Epithelial cell of prostate (primary cell): ENCODE data around the gene CARD18.
A peak's percentile ranks its signal among the peaks of the same experiment; 100 is the strongest.

Experiments used
- DNase-seq: peaks from one replicate; pipeline ENCODE4 v3.0.0-alpha.2; 2011; ENCODE audit warnings: low read depth, low spot score
- H3K27ac ChIP-seq: fragments of 450-650 bp; 2 replicates; pipeline ENCODE4 v1.5.1; 2017; ENCODE audit warnings: mild to moderate bottlenecking

The CARD18 gene, protein sequence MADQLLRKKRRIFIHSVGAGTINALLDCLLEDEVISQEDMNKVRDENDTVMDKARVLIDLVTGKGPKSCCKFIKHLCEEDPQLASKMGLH

DNA sequence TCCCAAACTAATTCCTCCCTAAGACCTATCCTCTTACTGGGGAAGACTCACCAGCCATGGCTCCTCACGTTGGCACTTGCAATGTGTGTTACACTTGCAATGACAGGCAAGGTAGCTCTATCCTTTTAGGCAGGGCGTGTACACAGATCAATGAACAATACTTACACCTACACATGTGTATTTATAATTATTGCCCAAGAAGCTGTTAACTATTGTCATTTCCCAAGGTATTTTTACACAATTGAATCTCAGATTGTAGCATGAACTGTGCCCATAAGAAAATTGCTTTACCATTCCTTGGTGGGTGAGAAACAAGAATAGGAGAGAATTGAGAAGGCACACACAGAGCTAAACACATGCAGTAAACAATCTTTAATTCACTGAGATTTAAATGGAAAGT, at the start of gene CARD18:
CARD18 (minus strand) TSS at position 101 of the 400 bp plus-strand sequence; CDS start at position 58, 43 bp downstream.
- DNase-seq, result no peak
- H3K27ac ChIP-seq, result no peak within 1 kb of the TSS

DNA sequence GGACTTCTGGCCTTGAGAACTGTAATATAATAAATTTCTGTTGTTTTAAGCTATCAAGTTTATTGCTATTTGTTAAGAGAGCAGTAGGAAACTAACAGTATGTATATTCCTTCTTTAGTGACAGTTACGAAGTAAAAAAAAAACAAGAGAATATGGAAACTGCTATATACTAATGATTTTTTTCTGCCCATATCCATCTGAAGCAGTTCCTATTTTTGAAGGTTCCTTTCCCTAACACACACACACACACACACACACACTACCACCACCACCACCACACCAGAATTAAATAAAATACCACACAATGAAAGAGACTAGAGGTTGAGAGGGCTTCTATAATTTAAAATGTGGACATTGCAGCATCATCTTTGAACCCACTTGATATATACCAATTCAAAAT, 44.4 kb upstream of the CARD18 start:
- no peak for DNase-seq
- no peak overlapping the region for H3K27ac ChIP-seq

DNA sequence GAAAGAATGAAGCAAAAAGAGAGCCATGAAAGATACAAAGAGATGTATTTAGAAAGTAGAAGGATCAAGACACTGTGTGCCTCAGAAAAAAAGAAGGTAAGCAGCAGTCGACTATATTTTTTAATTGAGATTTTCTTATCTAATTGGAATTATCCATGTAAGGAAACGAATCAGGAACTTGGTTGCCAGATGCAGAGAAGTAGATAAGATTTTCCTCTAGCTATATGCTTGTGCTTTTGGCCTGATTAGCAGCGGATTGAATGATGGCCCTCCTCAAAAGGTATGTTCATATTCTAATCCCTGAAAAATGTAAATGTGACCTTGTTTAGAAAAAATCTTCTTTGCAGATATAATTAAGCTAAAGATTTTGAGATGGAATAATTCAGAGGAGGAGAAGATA, 43.9 kb upstream of the CARD18 start:
- H3K27ac ChIP-seq, result no peak overlapping the region

DNA sequence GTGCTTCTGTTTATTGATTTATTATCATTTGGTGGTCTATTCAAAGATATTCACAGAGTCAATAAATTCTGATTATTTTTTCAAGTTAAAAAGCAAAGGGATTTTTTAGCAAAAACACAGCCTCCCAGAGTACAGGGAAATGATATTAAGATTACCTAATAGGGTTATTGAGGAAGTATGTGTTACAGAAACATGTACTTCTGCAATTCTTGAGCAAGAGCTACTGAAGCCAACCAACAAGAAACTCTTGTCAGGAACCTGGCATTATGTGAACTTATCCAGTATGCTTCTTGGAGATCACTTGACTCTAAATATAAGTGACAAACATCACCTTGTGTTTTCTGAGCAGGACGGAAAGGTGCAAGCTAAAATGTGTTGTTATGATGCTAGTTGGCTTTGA, 42.0 kb upstream of the CARD18 start:
- DNase-seq, result peak; percentile 6
- H3K27ac ChIP-seq, result no peak overlapping the region

More for the DNA sequence above, 43.9 kb upstream of the CARD18 start:
- DNase-seq, result no peak

DNA sequence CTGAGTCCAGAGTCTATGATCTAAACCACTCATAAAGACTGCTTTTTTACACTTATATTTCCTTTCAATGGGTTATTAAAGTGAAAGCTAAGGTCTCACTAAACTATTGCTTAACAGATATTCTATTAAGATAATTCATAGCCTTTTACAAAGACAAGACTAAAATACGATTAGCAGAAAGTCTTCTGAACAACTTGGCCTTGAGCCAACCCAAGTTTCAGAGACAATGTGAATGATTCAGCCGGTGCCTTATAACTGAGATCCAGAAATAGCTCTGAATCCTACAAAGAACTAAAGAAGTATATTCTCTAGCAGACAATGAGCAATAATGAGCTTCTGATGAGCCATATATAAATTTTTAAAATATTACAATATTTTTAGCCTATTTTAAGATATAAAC, 41.5 kb upstream of the CARD18 start:
- no peak overlapping the region for H3K27ac ChIP-seq
- peak; percentile 12 for DNase-seq

DNA sequence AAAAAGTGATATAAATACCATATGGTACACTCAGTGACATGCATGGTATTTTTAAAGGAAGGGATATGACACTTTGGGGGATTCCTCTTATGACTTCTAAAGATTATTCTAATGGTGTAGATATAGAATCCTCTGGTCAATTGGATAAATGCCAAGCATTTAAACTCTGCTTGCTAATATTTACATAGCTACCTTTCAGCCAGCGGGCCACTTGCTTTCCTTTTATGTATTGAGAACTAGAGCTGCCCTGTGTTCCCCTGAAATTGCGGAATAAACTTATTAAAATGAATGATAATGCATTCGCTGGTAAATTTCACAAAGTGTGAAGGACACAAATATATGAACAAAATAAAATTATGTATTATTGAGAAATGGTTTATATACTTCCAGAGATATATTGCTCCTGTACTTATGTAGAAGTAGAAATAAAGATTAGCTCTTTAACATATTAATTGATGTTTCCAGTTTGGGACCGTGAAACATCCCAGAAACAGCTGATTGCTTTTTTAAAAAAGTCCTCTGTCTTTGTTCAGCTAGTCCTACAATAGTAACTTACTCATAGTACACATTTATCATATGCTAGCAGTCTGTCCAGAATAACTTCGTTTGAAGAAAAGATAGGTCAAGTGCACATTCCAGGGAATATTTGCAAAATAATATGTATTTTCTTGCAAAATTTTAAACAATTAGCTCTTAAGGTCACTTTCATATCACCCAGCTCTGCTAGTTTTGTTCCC, 40.1 kb upstream of the CARD18 start:
- H3K27ac ChIP-seq, result no peak overlapping the region
- DNase-seq, result no peak

DNA sequence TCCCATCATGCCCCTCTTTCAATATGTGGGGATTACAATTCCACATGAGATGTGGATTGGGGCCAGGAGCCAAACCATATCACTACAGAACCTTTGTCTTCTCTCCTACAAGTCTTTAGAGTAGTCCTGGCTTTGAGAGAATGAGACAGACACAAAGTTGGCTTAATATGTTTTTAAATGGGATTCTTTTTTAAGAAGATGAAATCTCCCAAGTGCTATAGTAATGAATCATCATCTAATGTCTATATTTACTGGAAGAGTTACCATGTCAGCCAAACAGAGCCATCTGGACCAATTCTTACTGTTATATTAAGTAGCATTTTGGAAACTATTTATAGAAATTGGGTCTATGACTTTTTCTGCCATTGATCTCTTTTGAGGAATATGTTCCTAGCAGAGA, 38.1 kb upstream of the CARD18 start:
- DNase-seq, result no peak
- no peak overlapping the region for H3K27ac ChIP-seq

DNA sequence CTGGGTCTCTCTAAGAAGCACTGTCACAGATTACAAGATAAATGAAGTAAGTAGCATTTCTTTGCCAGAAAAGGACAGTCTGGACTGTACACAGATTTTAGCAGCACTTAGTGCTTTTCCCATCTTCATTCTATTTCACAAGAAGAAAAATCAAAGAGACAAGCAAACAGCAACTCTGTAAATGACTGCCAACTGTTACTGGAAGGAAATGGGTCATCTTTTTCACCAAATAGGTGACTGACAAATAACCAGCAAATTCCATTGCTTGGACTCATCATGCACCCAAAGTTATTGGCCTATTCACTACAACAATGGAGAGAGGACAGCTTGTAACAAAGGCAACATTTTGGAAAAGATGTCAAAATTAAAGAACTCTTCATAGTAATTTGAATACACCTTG, 28.9 kb upstream of the CARD18 start:
- peak overlapping the region; percentile 19 for H3K27ac ChIP-seq
- DNase-seq, result no peak

DNA sequence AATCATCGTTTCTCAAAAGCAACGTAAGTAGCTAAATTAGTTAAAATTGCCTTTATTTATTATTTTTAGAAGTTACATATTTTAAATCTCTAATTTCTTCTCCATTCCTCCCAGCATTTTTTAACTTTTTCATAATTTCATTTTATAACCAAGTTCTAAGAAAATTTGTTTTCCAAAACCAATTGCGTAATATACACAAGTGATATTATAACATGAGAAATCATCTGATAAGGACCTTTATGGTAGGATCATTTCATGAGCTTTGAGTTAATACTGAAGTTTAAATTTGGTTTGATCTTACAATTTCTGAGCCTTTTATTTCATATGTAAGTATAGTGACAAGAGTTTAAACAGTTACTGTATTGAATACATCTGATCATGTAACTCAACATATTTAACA, 27.7 kb upstream of the CARD18 start:
- no peak overlapping the region for H3K27ac ChIP-seq
- DNase-seq, result no peak

DNA sequence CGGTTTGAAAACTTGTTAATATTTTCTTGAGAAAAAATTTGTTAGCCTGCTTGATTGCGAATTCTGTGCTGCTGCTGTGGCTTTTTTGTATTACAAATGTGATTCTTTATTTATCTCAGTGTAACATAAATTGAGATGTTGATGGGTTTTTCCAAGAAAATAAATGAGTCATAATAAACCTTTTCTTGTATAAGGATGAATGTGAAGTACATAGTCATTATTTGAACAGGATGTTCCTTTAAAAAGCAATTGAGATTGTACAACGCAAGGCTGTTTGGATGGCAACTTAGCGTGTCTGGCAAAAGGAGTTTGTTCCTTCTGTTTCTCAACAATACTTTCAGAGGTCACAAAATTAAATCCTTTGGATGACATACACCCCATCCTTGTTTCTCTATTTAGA, 24.6 kb upstream of the CARD18 start:
- H3K27ac ChIP-seq, result no peak overlapping the region
- DNase-seq, result no peak

DNA sequence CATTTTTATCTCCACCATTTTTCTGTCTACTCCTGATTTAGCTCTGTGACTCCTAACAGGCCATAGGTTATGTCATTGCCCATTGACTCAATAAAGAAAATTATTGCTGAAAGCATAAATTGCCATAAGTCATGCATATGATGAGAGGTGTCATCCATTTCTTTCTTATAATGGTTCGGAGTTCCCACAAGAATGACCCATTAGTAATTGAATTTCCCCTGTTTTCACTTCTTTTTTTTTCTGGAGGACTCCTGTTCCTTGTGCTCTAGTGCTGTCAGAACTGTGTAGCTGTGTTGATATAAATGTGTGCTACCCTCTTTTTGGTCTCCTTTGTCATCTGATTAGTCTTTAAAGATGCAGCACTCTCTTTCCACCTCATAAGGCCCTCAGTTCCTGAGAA, 22.9 kb upstream of the CARD18 start:
- H3K27ac ChIP-seq, result no peak overlapping the region
- DNase-seq, result no peak

DNA sequence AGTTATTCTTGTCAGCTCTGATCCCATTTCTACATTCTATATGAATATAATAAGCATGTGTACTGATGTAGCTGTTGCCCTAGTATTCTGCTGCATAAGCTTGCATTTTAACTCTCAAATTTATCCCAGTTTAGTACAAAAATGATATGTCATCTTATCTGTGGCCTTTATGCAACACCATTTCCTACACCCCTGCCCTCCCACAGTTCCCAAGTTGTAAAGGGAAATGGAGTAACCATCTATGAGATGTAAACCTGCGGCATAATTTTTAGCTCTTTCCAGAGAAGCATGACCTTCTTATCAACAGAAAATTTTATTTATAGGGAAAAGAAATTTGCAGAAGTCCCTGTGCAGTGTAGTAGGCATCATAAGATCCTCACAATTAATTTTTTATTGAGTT, 18.9 kb upstream of the CARD18 start:
- no peak overlapping the region for H3K27ac ChIP-seq
- no peak for DNase-seq

DNA sequence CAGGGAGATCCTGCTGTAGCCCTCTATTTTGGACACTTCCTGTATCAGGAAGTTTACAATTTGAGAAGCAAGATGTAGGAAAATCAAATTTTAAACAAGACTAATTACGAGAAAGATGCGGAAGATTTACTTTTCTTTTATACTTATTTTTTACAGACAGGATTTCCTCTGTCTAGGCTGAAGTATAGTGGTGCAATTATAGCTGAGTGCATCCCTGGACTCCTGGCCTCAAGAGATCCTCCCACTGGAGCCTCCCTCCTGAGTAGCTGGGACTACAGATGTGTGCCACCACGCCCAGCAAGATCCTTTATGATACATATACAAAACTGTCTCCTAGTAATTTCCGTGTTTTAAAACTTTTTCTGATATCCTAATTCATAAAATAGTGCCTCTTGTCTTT, 17.2 kb upstream of the CARD18 start:
- no peak for DNase-seq

DNA sequence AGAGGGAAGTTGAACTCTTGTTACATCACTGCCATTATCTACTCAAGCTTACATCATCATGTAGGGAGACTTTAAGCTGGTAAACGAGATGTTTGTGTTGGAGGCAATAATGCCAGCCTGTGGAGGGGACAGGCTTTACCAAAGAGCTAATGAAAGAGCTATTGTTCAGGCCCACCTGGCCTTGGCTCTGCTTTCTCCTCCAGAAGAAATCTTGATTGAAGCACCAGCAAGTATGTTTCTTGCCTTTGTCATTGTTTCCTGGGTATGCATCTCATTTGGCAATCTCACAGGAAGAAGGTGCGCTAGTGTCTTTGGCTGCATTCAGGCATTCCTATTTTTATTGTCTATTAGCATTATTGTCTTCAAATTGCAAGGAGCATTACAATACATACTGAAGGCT, 16.7 kb upstream of the CARD18 start:
- H3K27ac ChIP-seq, result peak overlapping the region; percentile 19
- DNase-seq, result no peak

More for the DNA sequence above, 17.2 kb upstream of the CARD18 start:
- H3K27ac ChIP-seq, result peak overlapping the region; percentile 19

DNA sequence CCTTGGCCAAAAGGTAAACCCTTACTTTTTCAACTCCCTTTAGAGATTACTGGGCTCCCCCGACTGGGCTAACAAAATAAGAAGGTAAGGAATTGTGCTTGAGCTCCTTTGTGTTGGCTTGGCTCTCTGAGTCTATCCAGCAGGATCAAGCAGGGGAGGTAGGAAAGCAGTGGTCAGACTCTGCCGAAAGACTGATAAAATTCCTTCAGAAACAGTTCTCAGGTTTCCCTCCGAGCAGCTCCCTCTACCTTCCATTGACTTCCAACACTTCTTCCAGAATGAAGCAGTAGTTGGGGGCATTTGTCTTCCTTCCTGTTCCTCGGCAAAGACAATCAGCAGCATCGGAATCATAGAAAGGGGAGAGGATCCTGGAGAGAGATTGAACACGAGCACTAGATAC, 16.1 kb upstream of the CARD18 start:
- no peak for DNase-seq
- H3K27ac ChIP-seq, result peak overlapping the region; percentile 19

DNA sequence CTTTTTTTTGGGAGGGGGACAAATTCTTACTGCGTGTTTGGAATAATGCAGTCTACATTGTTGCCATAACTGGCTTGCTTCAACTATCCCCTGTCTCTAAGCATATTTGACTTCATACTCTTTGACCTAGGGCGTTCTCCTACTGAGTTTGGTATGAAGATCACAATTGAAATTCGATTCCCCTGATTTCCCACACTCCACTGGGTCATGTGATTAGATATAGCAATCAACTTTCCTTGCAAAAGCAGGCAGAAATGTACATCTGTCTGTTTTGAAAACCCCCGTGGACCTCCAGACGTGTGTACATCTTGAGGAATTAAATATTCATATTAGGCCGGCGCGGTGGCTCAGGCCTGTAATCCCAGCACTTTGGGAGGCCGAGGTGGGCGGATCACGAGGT, 13.8 kb upstream of the CARD18 start:
- DNase-seq, result no peak
- H3K27ac ChIP-seq, result no peak overlapping the region

DNA sequence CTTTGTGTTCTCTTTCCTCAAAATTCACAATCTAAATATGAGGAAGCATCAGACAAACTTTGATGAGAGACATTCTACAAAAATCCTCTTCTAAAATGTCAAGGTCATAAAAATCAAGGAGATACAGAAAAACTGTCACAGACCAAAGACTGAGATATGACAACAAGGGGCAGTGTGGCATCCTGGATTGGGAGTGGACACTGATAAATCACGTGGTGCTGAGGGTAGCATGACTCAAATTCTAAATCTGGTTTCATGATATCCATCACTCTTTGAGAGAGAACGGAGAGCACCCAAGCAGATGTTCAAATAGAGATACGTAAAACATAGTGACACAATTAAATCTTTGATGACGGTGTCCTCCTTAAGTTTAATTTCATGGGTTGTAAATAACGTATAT, 13.0 kb upstream of the CARD18 start:
- H3K27ac ChIP-seq, result peak overlapping the region; percentile 58
- DNase-seq, result no peak

DNA sequence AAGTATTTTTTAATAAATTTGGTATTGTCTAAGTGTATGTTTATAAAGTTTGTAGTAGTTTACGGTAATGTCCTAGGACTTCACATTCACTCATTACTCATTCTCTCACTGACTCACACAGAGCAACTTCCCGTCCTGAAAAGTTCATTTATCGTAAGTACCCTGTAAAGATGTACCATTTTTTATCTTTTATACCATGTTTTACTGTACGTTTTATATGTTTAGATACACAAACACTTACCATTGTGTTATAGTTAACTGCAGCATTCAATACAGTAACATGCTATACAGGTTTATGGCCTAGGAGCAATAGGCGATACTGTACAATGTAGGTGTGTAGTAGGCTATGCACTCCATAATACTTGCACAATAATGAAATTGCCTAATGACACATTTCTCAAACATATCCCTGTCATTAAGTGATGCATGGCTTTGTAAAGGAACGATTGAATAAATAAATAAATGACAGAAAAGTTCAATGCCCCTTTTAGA, 12.5 kb upstream of the CARD18 start:
- peak overlapping the region; percentile 58 for H3K27ac ChIP-seq
- DNase-seq, result no peak

DNA sequence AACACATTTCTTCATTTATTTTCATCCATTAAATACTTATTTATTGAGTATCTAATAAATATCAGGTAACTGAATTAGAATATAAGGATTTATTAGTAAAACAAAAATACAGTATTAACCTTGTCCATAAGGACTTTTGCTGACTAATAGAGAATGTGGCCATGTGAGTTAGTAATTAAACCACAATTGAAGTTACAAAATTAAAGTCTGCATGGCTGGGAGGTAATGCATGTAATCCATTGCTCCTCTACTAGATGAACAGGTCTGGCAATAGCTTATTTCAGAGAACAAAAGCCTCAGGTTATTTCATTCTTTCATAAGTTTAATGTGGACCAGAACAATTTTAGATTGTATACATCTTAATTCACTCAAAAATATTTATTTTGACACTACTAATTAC, 9.9 kb upstream of the CARD18 start:
- DNase-seq, result no peak
- H3K27ac ChIP-seq, result no peak overlapping the region

DNA sequence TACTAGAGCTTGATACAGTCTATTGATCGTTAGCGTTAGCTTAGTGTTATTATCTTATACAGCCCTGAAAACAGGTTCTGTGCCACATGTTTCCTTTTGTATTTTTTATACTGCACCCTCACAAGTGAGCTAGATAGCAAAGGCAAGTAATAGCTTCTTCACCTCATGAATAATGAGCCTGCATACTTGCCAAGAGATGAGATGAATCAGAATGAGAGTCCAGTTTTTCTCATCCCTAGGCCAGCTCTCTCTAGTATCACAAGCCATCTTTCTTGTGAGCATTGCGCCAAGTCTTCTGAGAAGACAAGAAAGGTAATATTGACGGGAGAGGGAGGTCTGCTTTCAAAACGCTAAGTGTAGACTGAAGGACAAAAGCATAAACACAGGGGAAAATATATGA, 8.7 kb upstream of the CARD18 start:
- DNase-seq, result no peak
- H3K27ac ChIP-seq, result no peak overlapping the region

DNA sequence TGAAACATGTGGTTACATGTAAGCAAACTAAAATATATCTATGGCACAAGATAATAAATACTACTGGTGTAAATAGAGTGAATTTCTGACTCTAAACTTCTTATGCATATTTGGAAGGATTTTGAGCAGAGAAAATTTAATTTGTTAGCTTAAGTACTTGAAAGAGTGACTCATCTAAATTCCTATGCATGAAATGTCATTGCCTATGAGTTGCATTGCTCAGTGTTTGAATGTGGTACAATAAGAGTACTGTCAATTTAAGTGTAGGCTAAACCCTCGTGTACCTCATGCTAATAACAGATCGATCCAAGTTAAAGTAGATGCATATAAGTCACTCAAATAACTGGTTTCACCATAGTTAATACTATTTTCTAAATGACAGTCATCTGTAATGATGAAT, 5.3 kb upstream of the CARD18 start:
- H3K27ac ChIP-seq, result peak overlapping the region; percentile 10
- no peak for DNase-seq

DNA sequence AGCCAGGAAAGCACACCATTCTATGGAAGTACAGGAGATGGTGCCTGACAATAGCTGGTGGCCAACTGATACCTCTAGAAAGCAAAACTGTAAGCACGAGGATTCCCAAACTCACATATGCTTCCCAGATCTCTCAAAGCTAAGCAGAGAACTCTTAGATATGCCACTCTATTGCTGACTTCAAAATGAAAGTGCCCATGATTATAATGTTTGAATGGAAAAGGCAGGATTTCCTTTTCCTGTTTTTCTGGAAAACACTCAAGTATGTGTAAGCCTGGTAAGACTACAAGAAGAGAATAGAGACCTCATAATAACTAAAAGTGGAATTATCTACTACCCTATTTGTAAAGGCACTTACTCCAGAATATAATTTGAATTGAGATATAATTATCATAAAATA, 2.6 kb upstream of the CARD18 start:
- no peak for DNase-seq

More for the DNA sequence above, 2.6 kb upstream of the CARD18 start:
- H3K27ac ChIP-seq, result no peak overlapping the region
